CD4-positive, alpha-beta T cell (primary cell): ENCODE results near the gene ELFN2. TPM values are rescaled to one million over a fixed set of nuclear protein-coding genes. Genes with fewer than 3 reads are reported as not detected.

Source experiments
- ATAC-seq: fragments of 200-7000 bp; cut with Tn5 transposase; one replicate; pipeline ENCODE4 v1.10.0; 2022; ENCODE audit warnings: mild to moderate bottlenecking; ENCODE audit not compliant: poor library complexity
- CTCF ChIA-PET: fragments of 350-600 bp; sonication (Branson Sonifier 250); formaldehyde crosslinking; loops from one replicate; lab custom pipeline; 2021; ENCODE audit warnings: antibody characterized with exemption, inconsistent platforms; lab: Charles Lee
- POLR2A ChIA-PET: fragments of 350-600 bp; sonication (Branson Sonifier 250); formaldehyde crosslinking; loops from one replicate; lab custom pipeline; 2021; ENCODE audit warnings: antibody characterized with exemption, inconsistent platforms; lab: Charles Lee
- DNase-seq, 14 experiments: peaks; one replicate each; pipeline ENCODE4 v3.0.0-alpha.2; 2013 to 2020; ENCODE audit warnings: mixed read lengths in 2 of 14
- H3K27ac ChIP-seq, 2 donors: one replicate each; pipeline versions ENCODE4 v1.5.1 to v1.7.0; 2013; ENCODE audit warnings: low read length in 2 of 2, low read depth in 1 of 2, mild to moderate bottlenecking in 1 of 2
- H3K27me3 ChIP-seq, 2 experiments: 1 replicate in 1 of 2; 2 replicates in 1 of 2; pipeline versions ENCODE4 v1.6.1 to v1.7.0; 2013; ENCODE audit warnings: low read length in 2 of 2, control low read depth in 1 of 2, mild to moderate bottlenecking in 1 of 2, moderate library complexity in 1 of 2; ENCODE audit not compliant: insufficient read depth in 2 of 2, control insufficient read depth in 1 of 2
- H3K36me3 ChIP-seq: one replicate; pipeline ENCODE4 v1.6.1; 2013; ENCODE audit warnings: low read length, control low read depth; ENCODE audit not compliant: insufficient read depth
- H3K4me1 ChIP-seq: one replicate; pipeline ENCODE4 v1.6.1; 2013; ENCODE audit warnings: low read length, control low read depth; ENCODE audit not compliant: insufficient read depth
- H3K4me3 ChIP-seq: one replicate; pipeline ENCODE4 v1.5.1; 2013; ENCODE audit warnings: mild to moderate bottlenecking, low read length, moderate library complexity
- H3K9me3 ChIP-seq, 2 experiments: 1 replicate in 1 of 2; 2 replicates in 1 of 2; pipeline versions ENCODE4 v1.6.1 to v1.7.0; 2013; ENCODE audit warnings: low read length in 2 of 2, mild to moderate bottlenecking in 2 of 2, control low read depth in 1 of 2, moderate library complexity in 1 of 2; ENCODE audit not compliant: control insufficient read depth in 1 of 2, insufficient read depth in 1 of 2
- H3K27ac Mint-ChIP-seq: one replicate; pipeline ENCODE4 v1.8.0; 2020; ENCODE audit warnings: mixed read lengths
- H3K27me3 Mint-ChIP-seq: one replicate; pipeline ENCODE4 v1.8.0; 2021; ENCODE audit warnings: mixed read lengths
- H3K36me3 Mint-ChIP-seq: one replicate; pipeline ENCODE4 v1.8.0; 2021; ENCODE audit warnings: low read depth, mixed read lengths
- H3K4me1 Mint-ChIP-seq: one replicate; pipeline ENCODE4 v1.8.0; 2021; ENCODE audit warnings: low read depth, mixed read lengths
- H3K4me3 Mint-ChIP-seq: one replicate; pipeline ENCODE4 v1.8.0; 2020; ENCODE audit warnings: mild to moderate bottlenecking, mixed read lengths
- H3K9me3 Mint-ChIP-seq: one replicate; pipeline ENCODE4 v1.8.0; 2020; ENCODE audit warnings: mixed read lengths
- CTCF ChIP-seq: fragments of 200-600 bp; IDR thresholded peaks from one replicate; pipeline ENCODE4 v1.8.0; 2022; ENCODE audit warnings: antibody characterized with exemption, mild to moderate bottlenecking
- intact Hi-C, 2 experiments: fragments of 100-400 bp; cut with DNase I in 1 of 2; cut with micrococcal nuclease in 1 of 2; formaldehyde crosslinking; loops; one replicate each; pipeline versions ENCODE4 v1.15.1 to v1.9.0; 2023 to 2025; cut with DNase I, micrococcal nuclease
- total RNA-seq, 174 experiments: library from RNA in 2 of 174; stranded (reverse) in 2 of 174; gene quantifications; one replicate each; pipeline ENCODE4 v1.2.3 and lab custom pipeline; 2021 to 2026

Gene ELFN2
- total RNA-seq, 2 experiments from 2014 or later: 0.05 to 0.20 TPM

- Histone ChIP-seq H3K9me3 (no peaks in the 10 kb centered on the region), H3K4me3 (no peak overlapping the region), H3K36me3 (no peaks in the 10 kb centered on the region), H3K27ac (no peak overlapping the region), H3K4me1 (peaks cover 24% of the 10 kb centered on the region), H3K27me3 (peaks cover 8 to 16% of the 10 kb centered on the region in 2 experiments)
- Mint-ChIP-seq H3K4me3 (no peak overlapping the region), H3K9me3 (no peaks in the 10 kb centered on the region), H3K27me3 (peaks cover 50% of the 10 kb centered on the region), H3K27ac (no peak overlapping the region), H3K36me3 (no peaks in the 10 kb centered on the region), H3K4me1 (peaks cover 21% of the 10 kb centered on the region)
- TF ChIP-seq CTCF: no peak
- CTCF ChIA-PET: interaction anchor here (0.8 kb wide), 1 partner anchor 16 kb away, joined by 3 read pairs; no protein-coding TSS in a partner anchor
- DNase-seq (no peak), ATAC-seq (no peak)
- intact Hi-C loops: no loop called here
- POLR2A ChIA-PET: no interaction called here
Observed at GRCh38 chr22:37413546-37413945, 13.7 kb downstream of the ELFN2 start.

GRCh38 chr22:37412495-37413250 lies 14.6 kb downstream of the ELFN2 start:
- Histone ChIP-seq H3K36me3 (no peaks in the 10 kb centered on the region), H3K27ac (no peak overlapping the region), H3K4me1 (peaks cover 24% of the 10 kb centered on the region), H3K4me3 (no peak overlapping the region), H3K27me3 (peaks cover 8 to 15% of the 10 kb centered on the region in 2 experiments), H3K9me3 (no peaks in the 10 kb centered on the region)
- intact Hi-C loops: no loop called here
- no peak for TF ChIP-seq CTCF
- H3K27me3 Mint-ChIP-seq: peaks cover 41% of the 10 kb centered on the region
- ATAC-seq (no peak), DNase-seq (no peak)
- H3K27ac Mint-ChIP-seq: no peak overlapping the region
- ChIA-PET CTCF (interaction anchor here (0.8 kb wide), 1 partner anchor 17 kb away, joined by 3 read pairs; no protein-coding TSS in a partner anchor), POLR2A (no interaction called here)
- H3K4me1 Mint-ChIP-seq: peaks cover 14% of the 10 kb centered on the region
- no peaks in the 10 kb centered on the region for H3K36me3 Mint-ChIP-seq
- H3K9me3 Mint-ChIP-seq: no peaks in the 10 kb centered on the region
- no peak overlapping the region for H3K4me3 Mint-ChIP-seq

- POLR2A ChIA-PET: no interaction called here
- H3K27me3 Mint-ChIP-seq: peaks cover 31% of the 10 kb centered on the region
- H3K27me3 ChIP-seq: peaks cover 8 to 15% of the 10 kb centered on the region in 2 experiments
Observed at GRCh38 chr22:37411655-37412054, 15.6 kb downstream of the ELFN2 start.

More at GRCh38 chr22:37411655-37412054, 15.6 kb downstream of the ELFN2 start:
- Mint-ChIP-seq H3K27ac (no peak overlapping the region), H3K9me3 (no peaks in the 10 kb centered on the region), H3K36me3 (no peaks in the 10 kb centered on the region), H3K4me1 (peaks cover 8% of the 10 kb centered on the region), H3K4me3 (no peak overlapping the region)
- Histone ChIP-seq H3K4me1 (peaks cover 19% of the 10 kb centered on the region), H3K36me3 (no peaks in the 10 kb centered on the region), H3K4me3 (no peak overlapping the region), H3K27ac (no peak overlapping the region), H3K9me3 (no peaks in the 10 kb centered on the region)
- TF ChIP-seq CTCF: no peak
- ATAC-seq: no peak
- intact Hi-C loops: no loop called here
- CTCF ChIA-PET: no interaction called here
- DNase-seq: no peak
